RWPE1 (cell line): ENCODE results near the gene ACTN3.
A peak's percentile ranks its signal among the peaks of the same experiment; 100 is the strongest.
"Not testable (repeated sequence)": the region's sequence is repeated elsewhere in the genome, so short reads cannot be mapped to it uniquely, and the experiment has no call there.

ENCODE experiments used
- CTCF ChIA-PET: fragments of 350-600 bp; sonication (Branson Sonifier 250); formaldehyde crosslinking; extraction: SDS; loops from one replicate; lab custom pipeline; 2021; lab: Yijun Ruan, JAX
- POLR2A ChIA-PET: fragments of 400-600 bp; formaldehyde crosslinking; extraction: SDS; loops from one replicate; lab custom pipeline; 2020; ENCODE audit warnings: antibody characterized with exemption; ENCODE audit not compliant: low non-redundant PET; lab: Yijun Ruan, JAX
- DNase-seq: peaks from one replicate; pipeline ENCODE4 v3.0.0; 2012; ENCODE audit warnings: low spot score
- H3K27ac ChIP-seq: fragments of 450-650 bp; 2 replicates; pipeline ENCODE4 v1.5.1; 2017
- CTCF ChIP-seq: fragments of 450-650 bp; conservative IDR thresholded peaks from 2 replicates; pipeline ENCODE4 v1.5.1; 2017; ENCODE audit warnings: low read depth, mild to moderate bottlenecking

ACTN3 gene

GRCh38 chr11:66531841-66532240 lies 14.9 kb upstream of the ACTN3 start:
- ChIA-PET POLR2A (no interaction called here), CTCF (no interaction called here)
- DNase-seq, result no peak
- no peak for TF ChIP-seq CTCF
- H3K27ac ChIP-seq, result no peak overlapping the region; the same call in 1 of the 2 replicates

- peak overlapping the region; percentile 26 for H3K27ac ChIP-seq
- POLR2A ChIA-PET, result interaction anchor here (0.5 kb wide), 1 partner anchor 35 kb away, joined by 3 read pairs; the partner anchor contains the start of gene CTSF
- no peak for TF ChIP-seq CTCF
- CTCF ChIA-PET, result no interaction called here
- DNase-seq, result no peak
These were observed 13.9 kb upstream of the ACTN3 start for GRCh38 chr11:66532784-66533183.

- TF ChIP-seq CTCF, result no peak
- H3K27ac ChIP-seq, result peak overlapping the region; percentile 28
- ChIA-PET POLR2A (no interaction called here), CTCF (interaction anchor here (0.6 kb wide), 1 partner anchor 37 kb away, joined by 3 read pairs; no protein-coding TSS in a partner anchor)
- DNase-seq, result no peak
These were observed 7.4 kb upstream of the ACTN3 start for GRCh38 chr11:66539170-66539869.

GRCh38 chr11:66539870-66540213 lies 6.9 kb upstream of the ACTN3 start:
- POLR2A ChIA-PET, result no interaction called here
- H3K27ac ChIP-seq, result no peak overlapping the region
- CTCF ChIA-PET, result interaction anchor here (0.6 kb wide), 1 partner anchor 131 kb away, joined by 4 read pairs; no protein-coding TSS in a partner anchor

GRCh38 chr11:66540598-66540997 lies 6.1 kb upstream of the ACTN3 start:
- DNase-seq, H3K27ac ChIP-seq, POLR2A ChIA-PET: not testable (repeated sequence)
- CTCF ChIA-PET, result interaction anchor here (0.6 kb wide), 1 partner anchor 131 kb away, joined by 4 read pairs; no protein-coding TSS in a partner anchor

More at GRCh38 chr11:66539870-66540213, 6.9 kb upstream of the ACTN3 start:
- DNase-seq, result no peak
- TF ChIP-seq CTCF, result no peak

- ChIA-PET CTCF (no interaction called here), POLR2A (no interaction called here)
These were observed 4.8 kb upstream of the ACTN3 start for GRCh38 chr11:66541892-66542291.

More at GRCh38 chr11:66541892-66542291, 4.8 kb upstream of the ACTN3 start:
- peak overlapping the region; percentile 54 for H3K27ac ChIP-seq
- no peak for TF ChIP-seq CTCF
- DNase-seq, result no peak
